ENCODE results near the gene ATG9A. TPM values are rescaled to one million over a fixed set of nuclear protein-coding genes. Genes with fewer than 3 reads are reported as not detected.

ATG9A gene
- total and polyA plus RNA-seq, 4 donors = 26.2 to 59.8 (median 50.9) TPM

DNA sequence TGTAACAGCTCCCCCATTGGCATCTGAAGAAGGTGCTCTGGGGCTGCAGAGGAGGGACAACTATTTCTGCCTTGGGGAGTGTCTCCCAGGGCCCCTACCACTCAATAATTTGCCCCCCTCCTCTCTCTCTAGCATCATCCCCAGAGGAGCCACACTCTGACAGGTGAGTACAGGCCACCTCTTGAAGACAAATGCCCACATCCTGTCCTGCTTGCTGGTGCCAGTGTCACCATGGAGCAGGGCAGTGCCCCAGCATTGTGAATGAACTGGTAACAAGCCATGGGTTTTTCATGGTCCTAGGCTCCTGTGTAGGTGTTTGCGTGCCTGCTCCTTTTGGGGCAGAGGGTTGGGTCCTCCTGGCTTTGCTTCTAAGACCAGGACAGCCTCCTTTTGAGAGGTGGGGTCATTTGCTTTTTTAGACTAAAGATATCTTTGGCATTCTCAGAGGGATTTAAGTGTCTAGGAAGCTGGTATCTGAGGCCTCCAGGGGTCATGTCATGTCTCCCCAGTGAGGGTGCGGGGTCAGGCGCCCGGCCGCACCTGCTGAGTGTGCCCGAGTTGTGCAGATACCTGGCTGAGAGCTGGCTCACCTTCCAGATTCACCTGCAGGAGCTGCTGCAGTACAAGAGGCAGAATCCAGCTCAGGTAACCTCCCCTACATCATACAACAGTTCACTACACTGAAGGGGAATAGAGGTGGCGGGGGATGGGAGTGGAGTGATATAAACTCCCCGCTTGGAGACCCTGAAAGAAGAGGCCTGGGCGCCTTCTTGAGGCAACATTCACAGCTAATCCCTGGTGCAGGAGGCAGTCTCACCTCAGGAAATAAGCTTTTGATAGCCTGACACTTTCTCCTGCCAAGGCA, 49.6 kb downstream of the ATG9A start:
- Histone ChIP-seq H3K36me3 (ENCODE audit: control insufficient read depth, insufficient read depth, low read length) (peaks cover 48% of the 10 kb centered on the region), H3K4me1 (ENCODE audit: control insufficient read depth, insufficient read depth, low read length) (peaks cover 38% of the 10 kb centered on the region), H3K27ac (ENCODE audit: low read depth, low read length) (no peak overlapping the region), H3K4me3 (ENCODE audit: low read depth, low read length) (no peak overlapping the region), H3K27me3 (ENCODE audit: control insufficient read depth, insufficient read depth, low read length) (no peaks in the 10 kb centered on the region), H3K9me3 (ENCODE audit: control insufficient read depth, insufficient read depth, low read length) (no peaks in the 10 kb centered on the region)
- WGBS (ENCODE audit: insufficient coverage) = 100% methylated on average over 3 of the region's 9 CpGs
- DNase-seq (ENCODE audit: low read depth in 4 of 6, low spot score in 6 of 6) = no peak

DNA sequence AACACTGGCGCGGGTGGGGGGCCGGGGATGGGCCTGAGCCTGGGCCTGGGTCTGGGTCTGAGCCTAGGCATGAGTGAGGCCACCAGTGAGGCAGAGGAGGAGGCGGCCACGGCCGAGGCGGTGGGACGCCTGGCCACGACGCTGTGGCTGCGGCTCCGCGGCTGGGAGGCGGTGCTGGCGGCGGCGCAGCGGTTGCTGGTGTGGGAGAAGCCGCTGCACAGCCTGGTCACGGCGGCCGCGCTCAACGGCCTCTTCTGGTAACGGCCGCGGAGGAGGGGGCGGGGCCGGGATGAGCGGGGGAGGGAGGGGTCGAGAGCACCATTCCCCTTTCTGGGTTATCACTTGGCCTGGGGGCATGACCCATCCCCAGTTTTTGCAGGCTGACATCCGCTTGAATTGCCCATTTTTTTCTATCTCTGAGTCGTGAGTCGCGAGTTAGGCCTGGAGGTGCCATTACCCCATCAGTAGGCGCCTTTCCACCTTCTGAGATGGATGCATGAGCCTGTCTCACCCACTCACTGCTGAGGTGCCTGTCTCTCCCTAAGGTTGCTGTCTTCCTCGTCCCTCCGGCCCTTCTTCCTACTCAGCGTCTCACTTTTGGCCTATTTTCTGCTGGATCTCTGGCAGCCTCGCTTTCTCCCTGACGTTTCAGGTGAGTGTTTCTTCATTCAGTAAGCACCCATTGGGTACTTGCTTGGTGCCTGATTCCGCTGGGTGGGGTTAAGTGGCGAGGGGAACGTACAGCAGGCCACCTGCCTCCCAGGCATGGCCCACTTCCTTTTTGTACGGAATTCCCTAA, 50.9 kb downstream of the ATG9A start:
- no peaks in the 10 kb centered on the region for H3K27me3 ChIP-seq (ENCODE audit: control insufficient read depth, insufficient read depth, low read length)
- H3K36me3 ChIP-seq (ENCODE audit: control insufficient read depth, insufficient read depth, low read length) = peaks cover 51% of the 10 kb centered on the region
- H3K27ac ChIP-seq (ENCODE audit: low read depth, low read length) = peak overlapping the region; percentile 33
- no peak for DNase-seq (ENCODE audit: low read depth in 4 of 6, low spot score in 6 of 6)
- peaks cover 38% of the 10 kb centered on the region for H3K4me1 ChIP-seq (ENCODE audit: control insufficient read depth, insufficient read depth, low read length)
- whole genome bisulfite sequencing (ENCODE audit: insufficient coverage) = 1% methylated on average over 39 of the region's 45 CpGs
- peak overlapping the region; percentile 65 for H3K4me3 ChIP-seq (ENCODE audit: low read depth, low read length)
- no peaks in the 10 kb centered on the region for H3K9me3 ChIP-seq (ENCODE audit: control insufficient read depth, insufficient read depth, low read length)

DNA sequence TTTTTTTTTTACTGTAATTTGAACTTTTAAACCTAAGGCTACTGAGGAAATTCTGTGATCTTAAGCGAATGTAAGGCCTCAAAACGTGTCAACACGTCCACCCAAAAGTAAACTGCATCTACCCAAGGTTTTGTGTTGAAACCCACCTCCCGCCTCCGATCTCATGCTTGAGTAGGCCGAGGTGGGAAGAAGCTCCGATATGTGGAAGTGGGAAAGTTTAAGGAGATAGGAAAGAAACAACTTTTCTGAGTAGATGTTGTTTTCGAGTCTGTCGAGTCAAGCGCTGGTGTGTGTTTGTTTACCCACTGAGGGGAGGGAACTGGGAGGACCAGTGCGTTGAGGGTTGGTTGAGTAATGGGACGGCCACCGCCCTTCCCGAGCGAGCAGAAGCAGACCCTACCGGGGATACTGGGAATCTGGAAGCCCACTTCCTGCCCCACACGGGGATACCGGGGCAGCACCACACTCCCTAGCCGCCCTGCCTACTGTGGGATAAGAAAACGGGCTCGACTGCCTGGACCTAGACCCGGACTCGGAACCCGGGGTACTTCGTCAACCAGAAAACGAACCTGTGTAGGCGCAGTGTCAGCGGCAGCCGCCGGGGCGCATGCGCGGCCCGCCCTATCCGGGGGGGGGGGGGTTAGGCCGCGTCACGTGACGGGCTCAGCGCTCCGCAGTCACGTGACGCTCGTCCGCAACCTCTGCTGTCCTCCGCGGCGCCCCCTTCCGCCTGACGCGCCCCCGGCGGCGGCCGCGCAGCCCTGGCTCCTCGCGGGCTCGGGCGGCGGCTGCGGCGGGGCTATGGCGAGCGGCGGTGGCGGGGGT, 51.7 kb downstream of the ATG9A start, which contains the start of gene RETREG2:
RETREG2 (plus strand) TSS at position 724 of the 825 bp plus-strand sequence; CDS start at position 802, 78 bp downstream.
- Histone ChIP-seq H3K4me3 (ENCODE audit: low read depth, low read length) (peak within 1 kb of the TSS; percentile 65), H3K36me3 (ENCODE audit: control insufficient read depth, insufficient read depth, low read length) (peaks cover 51% of the 10 kb centered on the region), H3K27me3 (ENCODE audit: control insufficient read depth, insufficient read depth, low read length) (no peaks in the 10 kb centered on the region), H3K9me3 (ENCODE audit: control insufficient read depth, insufficient read depth, low read length) (no peaks in the 10 kb centered on the region), H3K27ac (ENCODE audit: low read depth, low read length) (peak within 1 kb of the TSS; percentile 98), H3K4me1 (ENCODE audit: control insufficient read depth, insufficient read depth, low read length) (peaks cover 38% of the 10 kb centered on the region)
- DNase-seq (ENCODE audit: low read depth in 4 of 6, low spot score in 6 of 6) = peak; percentile 76 to 96 (median 82)
- under 1% methylated on average over 53 of the region's 67 CpGs for WGBS (ENCODE audit: insufficient coverage)

DNA sequence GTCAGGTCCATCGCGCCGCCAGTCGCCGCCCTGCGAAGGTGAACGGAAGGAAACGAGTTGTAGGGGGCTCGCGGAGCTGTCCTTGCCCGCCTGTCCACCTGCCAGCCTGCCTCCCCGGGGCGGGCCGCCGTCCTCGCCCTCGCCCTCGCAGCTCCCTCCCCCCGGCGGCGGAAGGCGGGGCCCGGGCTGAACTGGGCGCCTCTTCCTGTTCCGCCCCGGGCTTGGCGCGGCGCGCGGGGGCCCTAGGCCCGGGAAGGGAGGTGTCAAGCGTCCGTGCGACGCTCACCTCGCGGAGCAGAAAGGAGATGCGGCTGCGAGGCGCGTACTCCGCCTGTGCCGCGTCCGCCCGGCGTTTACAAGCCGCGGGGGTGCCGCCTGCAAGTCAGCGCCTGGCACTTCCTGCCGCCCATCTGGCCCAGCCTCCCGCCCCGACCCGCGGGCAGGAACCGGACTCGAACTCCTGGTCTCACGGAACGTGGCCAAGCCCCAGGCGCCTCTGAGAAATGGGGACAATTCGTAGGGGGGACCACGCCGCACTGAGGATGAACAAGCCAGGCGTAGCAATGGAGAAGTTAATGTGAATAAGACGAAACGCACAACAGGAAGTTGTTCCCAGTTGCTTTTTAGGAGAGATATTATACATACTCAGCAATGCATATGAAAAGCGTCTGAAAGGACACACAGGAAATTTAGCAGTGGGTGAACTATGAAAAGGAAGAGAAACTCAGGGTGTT, 52.5 kb downstream of the ATG9A start, which contains the start of gene CNPPD1:
CNPPD1 (minus strand) TSS at position 108 of the 734 bp plus-strand sequence; CDS start at position 11, 97 bp downstream.
- Histone ChIP-seq H3K4me3 (ENCODE audit: low read depth, low read length) (peak within 1 kb of the TSS; percentile 64), H3K27ac (ENCODE audit: low read depth, low read length) (peak within 1 kb of the TSS; percentile 98), H3K36me3 (ENCODE audit: control insufficient read depth, insufficient read depth, low read length) (peaks cover 51% of the 10 kb centered on the region), H3K4me1 (ENCODE audit: control insufficient read depth, insufficient read depth, low read length) (peaks cover 31% of the 10 kb centered on the region), H3K27me3 (ENCODE audit: control insufficient read depth, insufficient read depth, low read length) (no peaks in the 10 kb centered on the region), H3K9me3 (ENCODE audit: control insufficient read depth, insufficient read depth, low read length) (no peaks in the 10 kb centered on the region)
- DNase-seq (ENCODE audit: low read depth in 4 of 6, low spot score in 6 of 6) = peak in 5 of 6 donors; percentile 52 to 92 (median 66)
- WGBS (ENCODE audit: insufficient coverage) = under 1% methylated on average over 63 of the region's 69 CpGs

DNA sequence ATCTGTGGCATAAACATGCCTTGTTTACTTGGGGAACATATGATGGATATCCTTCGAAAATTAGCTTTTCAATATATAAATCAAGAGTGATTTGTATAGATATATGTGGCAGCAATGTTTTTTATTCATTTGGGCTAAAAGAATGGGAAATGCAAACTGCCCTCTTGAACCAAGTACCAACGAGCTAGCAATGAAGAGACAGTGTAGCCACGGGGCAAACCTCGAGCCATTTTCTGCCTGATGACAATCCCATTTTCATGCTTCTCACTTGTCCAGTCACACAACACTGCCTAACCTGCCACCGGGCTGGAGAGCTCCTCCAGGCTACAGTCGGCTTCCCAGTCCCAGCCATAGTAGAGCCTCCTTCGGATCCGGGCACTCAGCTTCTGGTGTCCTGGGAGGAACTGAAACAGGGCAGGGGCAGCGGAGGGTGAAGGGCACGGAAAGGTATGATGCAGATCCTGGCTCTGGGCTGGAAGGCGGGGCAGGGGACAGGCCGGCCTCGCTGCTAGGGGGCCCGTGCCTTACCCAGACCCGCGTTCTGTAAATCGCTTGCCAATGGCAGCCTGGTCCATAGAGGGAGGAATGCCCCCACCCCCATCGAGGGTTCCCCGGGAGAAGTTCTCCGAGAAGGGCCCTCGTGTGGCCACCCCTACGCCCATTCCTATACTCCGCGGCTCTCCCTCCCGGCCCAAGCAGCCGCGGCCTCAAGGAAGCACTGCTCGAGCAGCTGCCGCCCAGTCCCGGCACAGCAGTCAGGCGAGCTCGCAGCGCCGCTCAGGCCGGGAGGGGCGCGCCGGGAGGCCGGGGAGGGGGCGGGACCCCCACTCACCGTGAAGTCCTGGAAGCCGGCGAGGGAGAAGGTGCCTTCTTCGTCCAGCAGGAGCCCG, 53.3 kb downstream of the ATG9A start:
- H3K9me3 ChIP-seq (ENCODE audit: control insufficient read depth, insufficient read depth, low read length) = no peaks in the 10 kb centered on the region
- H3K4me1 ChIP-seq (ENCODE audit: control insufficient read depth, insufficient read depth, low read length) = peaks cover 31% of the 10 kb centered on the region
- peaks cover 49% of the 10 kb centered on the region for H3K36me3 ChIP-seq (ENCODE audit: control insufficient read depth, insufficient read depth, low read length)
- peak overlapping the region; percentile 98 for H3K27ac ChIP-seq (ENCODE audit: low read depth, low read length)
- 1% methylated on average over 44 of the region's 45 CpGs for WGBS (ENCODE audit: insufficient coverage)
- DNase-seq (ENCODE audit: low read depth in 4 of 6, low spot score in 6 of 6) = peak in 1 of 6 donors; percentile 67
- no peaks in the 10 kb centered on the region for H3K27me3 ChIP-seq (ENCODE audit: control insufficient read depth, insufficient read depth, low read length)
- H3K4me3 ChIP-seq (ENCODE audit: low read depth, low read length) = peak overlapping the region; percentile 64

DNA sequence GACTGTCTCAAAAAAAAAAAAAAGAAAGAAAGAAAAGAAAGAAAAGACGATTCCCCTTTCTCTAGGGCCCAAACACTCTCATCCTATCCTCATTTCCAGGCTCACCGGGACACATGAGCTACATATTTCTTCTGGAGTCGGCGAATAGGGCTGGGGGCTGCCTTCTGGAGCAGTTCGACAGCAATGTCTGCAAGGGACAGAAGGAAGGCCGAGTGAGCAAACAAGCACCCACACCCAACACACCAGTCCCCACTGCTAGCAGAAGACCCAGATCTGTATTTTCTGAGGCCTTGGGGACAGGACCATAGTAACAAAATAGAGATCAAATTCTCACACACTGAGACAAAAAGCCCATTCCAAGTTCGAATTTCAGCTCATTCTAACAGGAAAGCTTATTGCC, 54.0 kb downstream of the ATG9A start:
- H3K9me3 ChIP-seq (ENCODE audit: control insufficient read depth, insufficient read depth, low read length) = no peaks in the 10 kb centered on the region
- H3K27me3 ChIP-seq (ENCODE audit: control insufficient read depth, insufficient read depth, low read length) = no peaks in the 10 kb centered on the region
- H3K36me3 ChIP-seq (ENCODE audit: control insufficient read depth, insufficient read depth, low read length) = peaks cover 42% of the 10 kb centered on the region
- WGBS (ENCODE audit: insufficient coverage) = 91% methylated on average over 5 of the region's 7 CpGs
- no peak for DNase-seq (ENCODE audit: low read depth in 4 of 6, low spot score in 6 of 6)
- no peak overlapping the region for H3K4me3 ChIP-seq (ENCODE audit: low read depth, low read length)
- H3K4me1 ChIP-seq (ENCODE audit: control insufficient read depth, insufficient read depth, low read length) = peaks cover 31% of the 10 kb centered on the region
- H3K27ac ChIP-seq (ENCODE audit: low read depth, low read length) = no peak overlapping the region

DNA sequence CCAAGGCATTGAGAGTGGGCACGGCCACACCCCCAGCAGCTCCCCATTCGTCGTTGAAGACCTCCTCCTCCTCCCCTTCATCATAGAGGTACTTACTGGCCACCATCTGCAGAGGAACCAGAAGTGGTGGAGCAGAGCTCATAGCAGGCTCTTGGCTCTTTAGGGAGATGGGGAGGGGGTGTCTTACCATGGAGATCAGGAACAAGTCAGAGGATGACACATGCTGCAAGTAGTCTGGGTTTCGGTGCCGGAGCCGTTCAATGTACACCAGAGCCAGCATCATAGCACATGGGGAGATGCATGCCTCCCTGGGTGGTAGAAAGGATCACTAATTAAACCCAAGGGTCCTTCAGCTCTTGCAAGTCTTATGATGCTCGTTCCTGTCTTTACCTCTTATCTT, 54.6 kb downstream of the ATG9A start:
- DNase-seq (ENCODE audit: low read depth in 4 of 6, low spot score in 6 of 6) = no peak
- WGBS (ENCODE audit: insufficient coverage) = 100% methylated on average over 1 of the region's 7 CpGs
- peaks cover 27% of the 10 kb centered on the region for H3K4me1 ChIP-seq (ENCODE audit: control insufficient read depth, insufficient read depth, low read length)
- H3K27ac ChIP-seq (ENCODE audit: low read depth, low read length) = no peak overlapping the region
- peaks cover 35% of the 10 kb centered on the region for H3K36me3 ChIP-seq (ENCODE audit: control insufficient read depth, insufficient read depth, low read length)
- no peak overlapping the region for H3K4me3 ChIP-seq (ENCODE audit: low read depth, low read length)
- H3K9me3 ChIP-seq (ENCODE audit: control insufficient read depth, insufficient read depth, low read length) = no peaks in the 10 kb centered on the region
- no peaks in the 10 kb centered on the region for H3K27me3 ChIP-seq (ENCODE audit: control insufficient read depth, insufficient read depth, low read length)

DNA sequence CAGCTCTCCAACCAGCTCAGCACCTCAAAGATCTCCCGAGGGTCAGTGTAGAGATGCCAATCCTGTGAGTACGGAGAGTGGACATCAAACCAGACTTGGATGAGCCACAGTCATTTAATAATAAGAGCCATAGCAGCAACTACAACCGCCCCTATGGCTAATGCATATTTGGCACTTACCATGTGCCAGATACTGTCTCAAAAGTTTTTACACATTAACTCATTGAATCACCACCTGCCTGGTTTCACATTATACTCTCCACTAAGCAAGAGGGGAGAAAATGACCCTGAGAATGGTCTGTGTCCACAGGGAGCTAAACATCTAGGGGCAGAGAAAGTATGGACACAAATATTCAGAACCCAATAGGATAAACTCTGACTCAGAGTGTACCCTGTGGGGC, 55.3 kb downstream of the ATG9A start:
- Histone ChIP-seq H3K36me3 (ENCODE audit: control insufficient read depth, insufficient read depth, low read length) (peaks cover 31% of the 10 kb centered on the region), H3K9me3 (ENCODE audit: control insufficient read depth, insufficient read depth, low read length) (no peaks in the 10 kb centered on the region), H3K4me1 (ENCODE audit: control insufficient read depth, insufficient read depth, low read length) (peaks cover 23% of the 10 kb centered on the region), H3K4me3 (ENCODE audit: low read depth, low read length) (no peak overlapping the region), H3K27ac (ENCODE audit: low read depth, low read length) (no peak overlapping the region), H3K27me3 (ENCODE audit: control insufficient read depth, insufficient read depth, low read length) (no peaks in the 10 kb centered on the region)
- DNase-seq (ENCODE audit: low read depth in 4 of 6, low spot score in 6 of 6) = no peak
- WGBS (ENCODE audit: insufficient coverage) = 96% methylated on average over 3 of the region's 3 CpGs

Measured in spinal cord (tissue), 10 donors.